K562 (cell line): ENCODE measurements around the gene ADORA2B. TPM values are rescaled to one million over a fixed set of nuclear protein-coding genes. Genes with fewer than 3 reads are reported as not detected.

Experiments used
- ATAC-seq: fragments of 200-7000 bp; cut with Tn5 transposase; 3 replicates; pipeline ENCODE4 v1.9.1; 2020; ENCODE audit warnings: moderate library complexity
- BruUV-seq: library from RNA; stranded (reverse); fragments of 400-500 nt; replicated peaks from 2 replicates; lab custom pipeline; 2021; lab: Mats Ljungman, UMichigan
- CTCF ChIA-PET: fragments of 300-600 bp; formaldehyde crosslinking; extraction: SDS; loops from one replicate; lab custom pipeline; 2021; ENCODE audit warnings: low intra/inter-chr PET ratio; lab: Yijun Ruan, JAX
- POLR2A ChIA-PET: fragments of 300-600, 350-650 bp; sonication (Branson Sonifier 250); formaldehyde crosslinking; extraction: SDS; loops from one replicate; lab custom pipeline; 2021; ENCODE audit warnings: antibody characterized with exemption, inconsistent platforms; lab: Yijun Ruan, JAX
- DNase-seq, 4 experiments: peaks; one replicate each; pipeline versions ENCODE4 v3.0.0 to v3.0.0-alpha.2; 2011 to 2018; ENCODE audit warnings: low spot score in 3 of 4, mixed read lengths in 3 of 4; ENCODE audit errors: extremely low read depth in 1 of 4
- FAIRE-seq: peaks from 2 replicates; lab custom pipeline; 2011; peaks lifted over from hg19 to GRCh38; lab: Jason Lieb, UNC
- H2AFZ ChIP-seq: 2 replicates; pipeline ENCODE4 v1.6.0; 2011; ENCODE audit warnings: low read depth, low read length, control low read depth, inconsistent platforms
- H3K27ac ChIP-seq: fragments of 200-600 bp; 3 replicates; pipeline ENCODE4 v1.8.0; 2011; ENCODE audit warnings: low read depth, mild to moderate bottlenecking, control low read depth, inconsistent platforms, low read length, moderate library complexity, mixed read lengths; ENCODE audit errors: extremely low read depth
- H3K27me3 ChIP-seq, 2 experiments: fragments of 300-600 bp in 1 of 2; 2 replicates in 1 of 2; 3 replicates in 1 of 2; pipeline versions ENCODE4 v1.6.0 to v1.8.0; 2011; ENCODE audit warnings: inconsistent platforms in 2 of 2, low read length in 2 of 2, mild to moderate bottlenecking in 1 of 2, mixed read lengths in 1 of 2, moderate library complexity in 1 of 2; ENCODE audit not compliant: control insufficient read depth in 2 of 2, insufficient read depth in 2 of 2
- H3K36me3 ChIP-seq: fragments of 300-600 bp; 3 replicates; pipeline ENCODE4 v1.8.0; 2011; ENCODE audit warnings: mild to moderate bottlenecking, low read length, inconsistent platforms; ENCODE audit not compliant: control insufficient read depth, insufficient read depth
- H3K4me1 ChIP-seq, 2 experiments: fragments of 200-600 bp in 1 of 2; replicated peaks in 1 of 2; 2 replicates in 1 of 2; 3 replicates in 1 of 2; pipeline versions ENCODE4 v1.5.1 to v1.8.0; 2011; ENCODE audit warnings: inconsistent platforms in 2 of 2, low read length in 2 of 2, mild to moderate bottlenecking in 1 of 2, mixed read lengths in 1 of 2, moderate library complexity in 1 of 2; ENCODE audit not compliant: control insufficient read depth in 2 of 2, insufficient read depth in 2 of 2
- H3K4me2 ChIP-seq: 2 replicates; pipeline ENCODE4 v1.6.1; 2011; ENCODE audit warnings: low read length, control low read depth, inconsistent platforms, mixed read lengths; ENCODE audit not compliant: insufficient read depth
- H3K4me3 ChIP-seq: fragments of 200-600 bp; sonication (generic), shearing (Covaris generic); 2 replicates; pipeline ENCODE4 v1.5.1; 2016; ENCODE audit warnings: control low read depth, inconsistent platforms
- H3K79me2 ChIP-seq: fragments of 200-600 bp; 3 replicates; pipeline ENCODE4 v1.8.0; 2011; ENCODE audit warnings: low read length, inconsistent platforms; ENCODE audit not compliant: control insufficient read depth, insufficient read depth
- H3K9ac ChIP-seq, 2 experiments: 2 replicates each; pipeline versions ENCODE4 v1.6.0 to v1.6.1; 2011; ENCODE audit warnings: low read depth in 2 of 2, low read length in 2 of 2, control low read depth in 1 of 2, inconsistent platforms in 1 of 2, mild to moderate bottlenecking in 1 of 2, mixed read lengths in 1 of 2; ENCODE audit not compliant: insufficient read depth in 1 of 2
- H3K9me1 ChIP-seq: one replicate; pipeline ENCODE4 v1.6.0; 2011; ENCODE audit warnings: inconsistent platforms, mild to moderate bottlenecking, low read length, moderate library complexity; ENCODE audit not compliant: control insufficient read depth, insufficient read depth
- H3K9me3 ChIP-seq: replicated peaks from 2 replicates; pipeline ENCODE4 v1.5.1; 2011; ENCODE audit warnings: low read depth, low read length, inconsistent platforms; ENCODE audit not compliant: control insufficient read depth, insufficient read depth
- H4K20me1 ChIP-seq: replicated peaks from 2 replicates; pipeline ENCODE4 v1.6.1; 2011; ENCODE audit warnings: low read length, inconsistent platforms, mixed read lengths; ENCODE audit not compliant: control insufficient read depth, insufficient read depth
- HCFC1 ChIP-seq: IDR thresholded peaks from 2 replicates; pipeline ENCODE4 v1.6.1; 2012; ENCODE audit warnings: low read depth, low read length, improper control_type of control experiment
- MBD2 ChIP-seq: sonication (generic); IDR thresholded peaks from 2 replicates; pipeline ENCODE4 v1.6.1; 2016; ENCODE audit warnings: low read depth, borderline replicate concordance
- MXI1 ChIP-seq: IDR thresholded peaks from 2 replicates; pipeline ENCODE4 v1.6.1; 2011; ENCODE audit warnings: low read depth, mild to moderate bottlenecking, improper control_type of control experiment, low read length
- POLR2G ChIP-seq: fragments of 200-400 bp; formaldehyde crosslinking; IDR thresholded peaks from 2 replicates; pipeline ENCODE4 v1.6.1; 2017; ENCODE audit warnings: low read depth, mild to moderate bottlenecking, antibody characterized with exemption, low read length, moderate library complexity
- ZFP36 ChIP-seq: fragments of 150-350 bp; IDR thresholded peaks from 2 replicates; pipeline ENCODE4 v1.6.1; 2018; ENCODE audit warnings: low read length, low read depth; ENCODE audit not compliant: partially characterized antibody
- WGBS: fragments of 100-300 bp; shearing (Covaris generic); methylation state at CpG from one replicate; pipeline ENCODE4 v1.1.6; 2016; ENCODE audit warnings: low coverage, mixed read lengths; ENCODE audit not compliant: insufficient coverage; ENCODE audit errors: missing lambda C conversion rate; 5-methylcytosine and 5-hydroxymethylcytosine counted together
- in situ Hi-C: fragments of 300-500 bp; cut with MboI; formaldehyde crosslinking; loops from 4 replicates; pipeline ENCODE4 v1.15.0; 2018; ENCODE audit warnings: inconsistent platforms, mixed read lengths
- intact Hi-C: fragments of 100-400 bp; cut with micrococcal nuclease; formaldehyde crosslinking; loops from 2 replicates; pipeline ENCODE4 v1.14.2; 2022
- polyA plus RNA-seq, 8 experiments: library from polyadenylated mRNA; depleted of rRNA in 4 of 8; stranded (reverse) in 5 of 8; unstranded in 3 of 8; fragments of >200 nt; fragmentation: Nextera tagmentation in 2 of 8; fragmentation: Illumina TruSeq in 1 of 8; extraction: Ambion mirVana in 2 of 8; extraction: Trizol in 1 of 8; gene quantifications; 2 replicates each; pipeline versions ENCODE4 v1.2.1 to v1.2.3, GENCODE V29; 2011 to 2014; ENCODE audit warnings: inconsistent platforms in 1 of 8, missing spikeins in 1 of 8
- total RNA-seq, 7 experiments: library from RNA; depleted of rRNA in 6 of 7; stranded (reverse); fragments of >200 nt in 6 of 7; fragmentation: Illumina TruSeq in 2 of 7; extraction: Trizol in 2 of 7; gene quantifications; 2 replicates each; pipeline versions ENCODE4 v1.2.1 to v1.2.3, GENCODE V29; 2011 to 2021; ENCODE audit warnings: low replicate concordance in 1 of 7
- TF ChIP-seq, protein P1 (sequence below): sonication (generic); formaldehyde crosslinking; IDR thresholded peaks from 2 replicates; pipeline ENCODE4 v1.9.0; 2022; ENCODE audit warnings: mild to moderate bottlenecking, missing genetic modification reagents
- TF ChIP-seq, protein P2 (sequence below): sonication (generic); formaldehyde crosslinking; IDR thresholded peaks from 2 replicates; pipeline ENCODE4 v1.8.0; 2023; ENCODE audit warnings: missing genetic modification reagents, mild to moderate bottlenecking, borderline replicate concordance

The ADORA2B gene
- total and polyA plus RNA-seq, 9 of the 15 experiments (the other 6 are each of a cell fraction or from before 2014, with no cell fraction given): 6.4 to 16.6 (median 10.5) TPM

DNA sequence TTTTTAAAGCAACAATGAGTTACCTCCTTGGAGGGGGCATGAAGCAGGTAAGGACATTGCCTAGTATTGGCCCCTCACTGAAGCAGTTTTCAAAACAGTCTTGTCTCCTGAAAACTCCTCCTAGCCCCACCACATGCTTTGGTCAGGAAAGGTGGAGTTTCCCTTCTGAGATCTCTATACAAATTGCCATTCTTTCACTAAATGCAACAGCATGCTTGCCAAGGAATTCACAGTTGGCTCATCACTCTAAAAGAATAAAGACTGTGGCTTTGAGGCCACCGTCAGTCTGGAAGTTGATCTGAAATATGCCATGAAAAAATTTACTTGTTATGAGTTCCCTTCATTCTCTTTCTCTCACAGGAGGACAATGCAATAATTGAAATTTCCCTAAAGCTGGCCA lies 58.9 kb downstream of the ADORA2B start (continued):
- TF ChIP-seq POLR2G: no peak
- TF ChIP-seq, protein P1, sequence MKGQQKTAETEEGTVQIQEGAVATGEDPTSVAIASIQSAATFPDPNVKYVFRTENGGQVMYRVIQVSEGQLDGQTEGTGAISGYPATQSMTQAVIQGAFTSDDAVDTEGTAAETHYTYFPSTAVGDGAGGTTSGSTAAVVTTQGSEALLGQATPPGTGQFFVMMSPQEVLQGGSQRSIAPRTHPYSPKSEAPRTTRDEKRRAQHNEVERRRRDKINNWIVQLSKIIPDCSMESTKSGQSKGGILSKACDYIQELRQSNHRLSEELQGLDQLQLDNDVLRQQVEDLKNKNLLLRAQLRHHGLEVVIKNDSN (CRISPR knock-in tag): no peak
- TF ChIP-seq, protein P2, sequence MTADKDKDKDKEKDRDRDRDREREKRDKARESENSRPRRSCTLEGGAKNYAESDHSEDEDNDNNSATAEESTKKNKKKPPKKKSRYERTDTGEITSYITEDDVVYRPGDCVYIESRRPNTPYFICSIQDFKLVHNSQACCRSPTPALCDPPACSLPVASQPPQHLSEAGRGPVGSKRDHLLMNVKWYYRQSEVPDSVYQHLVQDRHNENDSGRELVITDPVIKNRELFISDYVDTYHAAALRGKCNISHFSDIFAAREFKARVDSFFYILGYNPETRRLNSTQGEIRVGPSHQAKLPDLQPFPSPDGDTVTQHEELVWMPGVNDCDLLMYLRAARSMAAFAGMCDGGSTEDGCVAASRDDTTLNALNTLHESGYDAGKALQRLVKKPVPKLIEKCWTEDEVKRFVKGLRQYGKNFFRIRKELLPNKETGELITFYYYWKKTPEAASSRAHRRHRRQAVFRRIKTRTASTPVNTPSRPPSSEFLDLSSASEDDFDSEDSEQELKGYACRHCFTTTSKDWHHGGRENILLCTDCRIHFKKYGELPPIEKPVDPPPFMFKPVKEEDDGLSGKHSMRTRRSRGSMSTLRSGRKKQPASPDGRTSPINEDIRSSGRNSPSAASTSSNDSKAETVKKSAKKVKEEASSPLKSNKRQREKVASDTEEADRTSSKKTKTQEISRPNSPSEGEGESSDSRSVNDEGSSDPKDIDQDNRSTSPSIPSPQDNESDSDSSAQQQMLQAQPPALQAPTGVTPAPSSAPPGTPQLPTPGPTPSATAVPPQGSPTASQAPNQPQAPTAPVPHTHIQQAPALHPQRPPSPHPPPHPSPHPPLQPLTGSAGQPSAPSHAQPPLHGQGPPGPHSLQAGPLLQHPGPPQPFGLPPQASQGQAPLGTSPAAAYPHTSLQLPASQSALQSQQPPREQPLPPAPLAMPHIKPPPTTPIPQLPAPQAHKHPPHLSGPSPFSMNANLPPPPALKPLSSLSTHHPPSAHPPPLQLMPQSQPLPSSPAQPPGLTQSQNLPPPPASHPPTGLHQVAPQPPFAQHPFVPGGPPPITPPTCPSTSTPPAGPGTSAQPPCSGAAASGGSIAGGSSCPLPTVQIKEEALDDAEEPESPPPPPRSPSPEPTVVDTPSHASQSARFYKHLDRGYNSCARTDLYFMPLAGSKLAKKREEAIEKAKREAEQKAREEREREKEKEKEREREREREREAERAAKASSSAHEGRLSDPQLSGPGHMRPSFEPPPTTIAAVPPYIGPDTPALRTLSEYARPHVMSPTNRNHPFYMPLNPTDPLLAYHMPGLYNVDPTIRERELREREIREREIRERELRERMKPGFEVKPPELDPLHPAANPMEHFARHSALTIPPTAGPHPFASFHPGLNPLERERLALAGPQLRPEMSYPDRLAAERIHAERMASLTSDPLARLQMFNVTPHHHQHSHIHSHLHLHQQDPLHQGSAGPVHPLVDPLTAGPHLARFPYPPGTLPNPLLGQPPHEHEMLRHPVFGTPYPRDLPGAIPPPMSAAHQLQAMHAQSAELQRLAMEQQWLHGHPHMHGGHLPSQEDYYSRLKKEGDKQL (CRISPR knock-in tag): no peak

DNA sequence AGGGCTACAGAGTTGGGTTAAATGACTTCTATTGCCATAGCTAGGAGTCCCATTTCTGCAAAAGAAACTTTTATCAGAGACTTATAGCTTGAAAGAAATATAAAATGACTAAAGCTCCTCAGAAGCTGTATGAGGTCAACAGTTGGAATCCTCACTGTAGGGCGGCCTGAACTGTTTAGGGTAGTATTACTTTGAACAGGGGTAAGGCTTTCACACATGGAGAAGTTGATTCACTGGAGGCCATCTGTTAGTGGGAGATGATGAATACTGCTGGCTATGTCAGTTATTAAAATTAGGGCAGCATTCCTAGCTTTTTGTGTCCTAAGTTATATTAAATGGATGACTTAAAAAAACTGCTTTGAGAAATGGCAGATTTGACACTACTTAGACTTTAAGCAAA lies 60.7 kb downstream of the ADORA2B start:
- ATAC-seq (no peak), DNase-seq (no peak), FAIRE-seq (no peak)
- in situ Hi-C loops: no loop called here
- no peak overlapping the region for H2AFZ ChIP-seq
- H3K9me3 ChIP-seq: peaks cover 10% of the 10 kb centered on the region
- H3K4me3 ChIP-seq: no peak overlapping the region
- peaks cover 20% of the 10 kb centered on the region for H3K79me2 ChIP-seq
- no TSS peak for BruUV-seq
- no peaks in the 10 kb centered on the region for H3K9me1 ChIP-seq
- H3K4me1 ChIP-seq: peaks cover 0 to 6% of the 10 kb centered on the region in 2 experiments; a peak in 1 of 5 replicates
- H3K36me3 ChIP-seq: peaks cover 88% of the 10 kb centered on the region
- 89% methylated on average over 1 of the region's 1 CpG for WGBS
- no peak overlapping the region for H3K9ac ChIP-seq
- no peak overlapping the region for H3K4me2 ChIP-seq
- no peak overlapping the region for H3K27ac ChIP-seq
- ChIA-PET CTCF (no interaction called here), POLR2A (no interaction called here)
- H3K27me3 ChIP-seq: no peaks in the 10 kb centered on the region
- no peaks in the 10 kb centered on the region for H4K20me1 ChIP-seq
- intact Hi-C loops: loop anchor here (10.0 kb wide), 1 partner anchor 209 kb away; the partner anchor contains the start of genes NCOR1 and PIGL
- TF ChIP-seq ZFP36 (no peak), MBD2 (no peak), MXI1 (no peak), HCFC1 (no peak)
